Stimulated activated CD4-positive, alpha-beta T cell treated with anti-CD3 and anti-CD28 coated beads, TNF-alpha, amount 100 ng/mL, for 4 hours (primary cell): ENCODE measurements around the gene ARL14EP.
A peak's percentile ranks its signal among the peaks of the same experiment; 100 is the strongest.

Source experiments
- DNase-seq, 3 experiments: peaks; one replicate each; pipeline ENCODE4 v3.0.0-alpha.2; 2020; ENCODE audit warnings: low read depth in 3 of 3

The ARL14EP gene

GRCh38 chr11:30322826-30323710 is at the start of gene ARL14EP:
ARL14EP (plus strand) TSS chr11:30323104; CDS start chr11:30330949, 7,845 bp downstream.
- peak; percentile 77 to 80 (median 80) for DNase-seq

- no peak for DNase-seq
Observed at GRCh38 chr11:30277176-30277575, 45.7 kb upstream of the ARL14EP start.

GRCh38 chr11:30279796-30280195 is 43.1 kb upstream of the ARL14EP start:
- DNase-seq: no peak

GRCh38 chr11:30281476-30282288 is 41.2 kb upstream of the ARL14EP start:
- DNase-seq: no peak

GRCh38 chr11:30282289-30282631 is 40.6 kb upstream of the ARL14EP start:
- DNase-seq: no peak

- DNase-seq: no peak
Observed at GRCh38 chr11:30284836-30285235, 38.1 kb upstream of the ARL14EP start.

- DNase-seq: no peak
Observed at GRCh38 chr11:30285416-30286121, 37.3 kb upstream of the ARL14EP start.

GRCh38 chr11:30291331-30291730 is 31.6 kb upstream of the ARL14EP start:
- no peak for DNase-seq

GRCh38 chr11:30292545-30292944 is 30.4 kb upstream of the ARL14EP start:
- DNase-seq: no peak

GRCh38 chr11:30295178-30295885 is 27.6 kb upstream of the ARL14EP start:
- DNase-seq: no peak

- no peak for DNase-seq
Observed at GRCh38 chr11:30304620-30305019, 18.3 kb upstream of the ARL14EP start.

- DNase-seq: no peak
Observed at GRCh38 chr11:30310623-30311022, 12.3 kb upstream of the ARL14EP start.

GRCh38 chr11:30311189-30311588 is 11.7 kb upstream of the ARL14EP start:
- DNase-seq: no peak

GRCh38 chr11:30312243-30312642 is 10.7 kb upstream of the ARL14EP start:
- no peak for DNase-seq

GRCh38 chr11:30313580-30313979 is 9.3 kb upstream of the ARL14EP start:
- no peak for DNase-seq

GRCh38 chr11:30314625-30315024 is 8.3 kb upstream of the ARL14EP start:
- no peak for DNase-seq

GRCh38 chr11:30316237-30316636 is 6.7 kb upstream of the ARL14EP start:
- DNase-seq: no peak

GRCh38 chr11:30317030-30317429 is 5.9 kb upstream of the ARL14EP start:
- no peak for DNase-seq

- no peak for DNase-seq
Observed at GRCh38 chr11:30321321-30321720, 1.6 kb upstream of the ARL14EP start.

- no peak for DNase-seq
Observed at GRCh38 chr11:30322191-30322590, 713 bp upstream of the ARL14EP start.

- DNase-seq: no peak
Observed at GRCh38 chr11:30326114-30326778, 3.3 kb downstream of the ARL14EP start.
